ENCODE results near the gene DYDC2.

Gene DYDC2

GRCh38 chr10:80372675-80373074 lies 16.1 kb downstream of the DYDC2 start:
- DNase-seq, result no peak

GRCh38 chr10:80373502-80373901 lies 16.9 kb downstream of the DYDC2 start:
- no peak for DNase-seq

GRCh38 chr10:80379701-80380100 lies 23.1 kb downstream of the DYDC2 start:
- DNase-seq, result no peak

GRCh38 chr10:80380185-80380584 lies 23.6 kb downstream of the DYDC2 start:
- no peak for DNase-seq

GRCh38 chr10:80382989-80383388 lies 26.4 kb downstream of the DYDC2 start:
- peak; percentile 31 for DNase-seq

GRCh38 chr10:80390740-80391139 lies 34.2 kb downstream of the DYDC2 start:
- no peak for DNase-seq

GRCh38 chr10:80392250-80392649 lies 35.7 kb downstream of the DYDC2 start:
- DNase-seq, result no peak

- DNase-seq, result no peak
Observed at GRCh38 chr10:80394358-80394916, 37.9 kb downstream of the DYDC2 start.

- no peak for DNase-seq
Observed at GRCh38 chr10:80397014-80397413, 40.4 kb downstream of the DYDC2 start.

GRCh38 chr10:80400136-80400804 lies 43.7 kb downstream of the DYDC2 start:
- no peak for DNase-seq

- DNase-seq, result no peak
Observed at GRCh38 chr10:80405035-80405434, 48.5 kb downstream of the DYDC2 start.

GRCh38 chr10:80405626-80406025 lies 49.0 kb downstream of the DYDC2 start:
- DNase-seq, result no peak

- no peak for DNase-seq
Observed at GRCh38 chr10:80406204-80406603, 49.6 kb downstream of the DYDC2 start.

- peak; percentile 71 for DNase-seq
Observed at GRCh38 chr10:80407812-80408241, 51.2 kb downstream of the DYDC2 start.

- peak; percentile 82 for DNase-seq
Observed at GRCh38 chr10:80408242-80409101, 51.9 kb downstream of the DYDC2 start, which contains the start of gene PRXL2A. Gene PRXL2A, plus strand, starts transcription at chr10:80408551. Its CDS starts 11,917 bp downstream, at chr10:80420468.

GRCh38 chr10:80409121-80409520 lies 52.5 kb downstream of the DYDC2 start:
- DNase-seq, result no peak

- DNase-seq, result no peak
Observed at GRCh38 chr10:80410122-80410521, 53.5 kb downstream of the DYDC2 start.

GRCh38 chr10:80410578-80411145 lies 54.1 kb downstream of the DYDC2 start:
- no peak for DNase-seq

- DNase-seq, result no peak
Observed at GRCh38 chr10:80411267-80411668, 54.7 kb downstream of the DYDC2 start.

GRCh38 chr10:80411681-80412220 lies 55.2 kb downstream of the DYDC2 start:
- DNase-seq, result no peak

- no peak for DNase-seq
Observed at GRCh38 chr10:80412486-80412885, 55.9 kb downstream of the DYDC2 start.

- DNase-seq, result no peak
Observed at GRCh38 chr10:80413271-80413996, 56.9 kb downstream of the DYDC2 start.

Measured in stimulated activated CD4-positive, alpha-beta T cell treated with anti-CD3 and anti-CD28 coated beads, Interleukin-4, amount 100 ng/mL, for 24 hours (primary cell).